ENCODE results near the gene ALPI.

Gene ALPI

DNA sequence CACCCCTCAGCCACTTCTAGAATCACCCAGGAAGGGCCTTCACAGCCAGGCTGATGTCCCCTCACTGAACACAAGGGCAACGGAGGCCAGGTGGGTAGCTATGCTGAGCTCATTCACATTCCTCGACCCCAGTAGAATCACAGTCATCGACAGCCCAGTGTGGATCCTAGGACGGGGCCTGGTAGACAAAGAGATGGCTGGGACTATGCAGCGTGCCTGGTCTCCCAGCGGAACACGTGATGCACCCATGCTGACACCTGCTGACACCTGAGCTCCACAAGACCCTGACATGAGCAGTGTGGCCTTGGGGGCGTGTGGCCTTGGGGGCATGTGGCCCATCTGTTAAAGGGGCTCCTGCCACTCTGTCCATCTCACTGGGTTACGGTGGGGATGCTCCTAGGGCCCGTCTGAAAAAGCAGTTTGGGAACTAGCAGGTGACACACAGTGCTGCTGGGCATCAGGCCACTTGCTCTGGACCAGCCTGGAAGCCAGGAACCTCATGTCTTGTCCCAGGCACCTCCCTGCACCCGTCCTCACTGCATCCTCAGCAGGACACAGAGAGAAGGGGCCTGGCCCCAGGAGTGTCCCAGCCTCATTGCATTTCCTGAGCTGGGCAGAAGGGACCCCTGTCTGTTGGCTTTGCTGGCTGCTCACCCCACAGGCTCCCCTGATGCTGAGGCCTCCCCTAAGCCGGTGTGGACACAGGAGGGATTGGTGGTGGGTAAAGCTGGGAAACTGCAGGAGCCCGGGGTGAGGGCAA lies 22.0 kb downstream of the ALPI start:
- Histone ChIP-seq H3K27me3 (replicated peaks; ENCODE audit: control insufficient read depth, insufficient read depth, low read length) (peaks cover 70% of the 10 kb centered on the region), H3K4me3 (ENCODE audit: low read length) (no peak overlapping the region), H3K9me3 (ENCODE audit: control insufficient read depth, low read length) (no peaks in the 10 kb centered on the region), H3K36me3 (ENCODE audit: control insufficient read depth, insufficient read depth, low read length, severe bottlenecking) (no peaks in the 10 kb centered on the region), H3K9ac (ENCODE audit: low read length) (no peak overlapping the region), H3K4me1 (ENCODE audit: control insufficient read depth, insufficient read depth, low read length) (no peaks in the 10 kb centered on the region)
- DNase-seq (ENCODE audit: low read depth), result no peak

GRCh38 chr2:232478571-232479340 lies 22.8 kb downstream of the ALPI start:
- Histone ChIP-seq H3K4me3 (ENCODE audit: low read length) (no peak overlapping the region), H3K27me3 (replicated peaks; ENCODE audit: control insufficient read depth, insufficient read depth, low read length) (peaks cover 69% of the 10 kb centered on the region), H3K9ac (ENCODE audit: low read length) (no peak overlapping the region), H3K4me1 (ENCODE audit: control insufficient read depth, insufficient read depth, low read length) (no peaks in the 10 kb centered on the region), H3K9me3 (ENCODE audit: control insufficient read depth, low read length) (no peaks in the 10 kb centered on the region), H3K36me3 (ENCODE audit: control insufficient read depth, insufficient read depth, low read length, severe bottlenecking) (no peaks in the 10 kb centered on the region)
- DNase-seq (ENCODE audit: low read depth), result no peak

DNA sequence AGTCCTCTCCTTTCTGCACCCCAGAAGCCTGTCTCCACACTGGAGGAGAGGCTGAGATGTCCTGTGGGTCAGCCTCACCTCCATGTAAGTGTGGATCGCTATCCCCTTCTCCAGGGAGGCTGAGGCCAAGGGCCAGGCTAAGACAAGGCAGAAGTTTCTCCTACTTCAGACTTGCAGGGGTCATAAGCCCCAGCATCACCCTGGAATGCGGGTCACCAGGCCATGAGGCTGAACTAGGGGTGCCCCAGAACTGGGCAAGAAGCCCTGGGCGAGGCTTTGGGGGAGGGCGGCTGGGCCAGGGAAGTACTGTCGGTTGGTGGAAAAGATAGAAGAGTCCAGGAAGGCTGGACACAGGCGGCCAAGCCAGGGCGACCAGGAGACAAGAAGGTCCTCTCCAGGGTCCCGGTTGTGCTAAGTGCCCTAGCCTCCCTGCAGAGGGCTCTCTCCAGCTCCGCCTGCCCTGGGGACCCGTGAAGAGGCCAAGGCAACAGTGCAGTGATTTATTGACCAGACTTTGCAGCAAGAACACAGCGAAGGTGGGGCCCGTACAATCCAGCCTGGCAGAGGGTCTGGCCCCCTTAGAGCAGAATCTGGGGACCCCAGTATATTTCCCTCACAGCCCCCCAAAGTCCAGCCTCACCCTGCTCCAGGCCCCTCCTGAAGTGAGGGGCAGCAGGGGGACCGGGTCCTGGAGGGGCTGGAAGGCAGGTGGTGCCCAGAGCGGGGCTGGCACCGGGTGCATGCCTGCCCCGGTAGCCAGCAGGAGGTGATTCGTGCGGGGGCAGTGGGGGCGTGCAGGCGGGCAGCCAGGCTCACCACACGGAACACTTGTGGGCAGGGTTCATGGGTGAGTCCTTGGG lies 23.6 kb downstream of the ALPI start:
- no peak for DNase-seq (ENCODE audit: low read depth)
- peaks cover 69% of the 10 kb centered on the region for H3K27me3 ChIP-seq (replicated peaks; ENCODE audit: control insufficient read depth, insufficient read depth, low read length)
- H3K36me3 ChIP-seq (ENCODE audit: control insufficient read depth, insufficient read depth, low read length, severe bottlenecking), result no peaks in the 10 kb centered on the region
- no peak overlapping the region for H3K4me3 ChIP-seq (ENCODE audit: low read length)
- H3K9me3 ChIP-seq (ENCODE audit: control insufficient read depth, low read length), result no peaks in the 10 kb centered on the region
- no peak overlapping the region for H3K9ac ChIP-seq (ENCODE audit: low read length)
- no peaks in the 10 kb centered on the region for H3K4me1 ChIP-seq (ENCODE audit: control insufficient read depth, insufficient read depth, low read length)

DNA sequence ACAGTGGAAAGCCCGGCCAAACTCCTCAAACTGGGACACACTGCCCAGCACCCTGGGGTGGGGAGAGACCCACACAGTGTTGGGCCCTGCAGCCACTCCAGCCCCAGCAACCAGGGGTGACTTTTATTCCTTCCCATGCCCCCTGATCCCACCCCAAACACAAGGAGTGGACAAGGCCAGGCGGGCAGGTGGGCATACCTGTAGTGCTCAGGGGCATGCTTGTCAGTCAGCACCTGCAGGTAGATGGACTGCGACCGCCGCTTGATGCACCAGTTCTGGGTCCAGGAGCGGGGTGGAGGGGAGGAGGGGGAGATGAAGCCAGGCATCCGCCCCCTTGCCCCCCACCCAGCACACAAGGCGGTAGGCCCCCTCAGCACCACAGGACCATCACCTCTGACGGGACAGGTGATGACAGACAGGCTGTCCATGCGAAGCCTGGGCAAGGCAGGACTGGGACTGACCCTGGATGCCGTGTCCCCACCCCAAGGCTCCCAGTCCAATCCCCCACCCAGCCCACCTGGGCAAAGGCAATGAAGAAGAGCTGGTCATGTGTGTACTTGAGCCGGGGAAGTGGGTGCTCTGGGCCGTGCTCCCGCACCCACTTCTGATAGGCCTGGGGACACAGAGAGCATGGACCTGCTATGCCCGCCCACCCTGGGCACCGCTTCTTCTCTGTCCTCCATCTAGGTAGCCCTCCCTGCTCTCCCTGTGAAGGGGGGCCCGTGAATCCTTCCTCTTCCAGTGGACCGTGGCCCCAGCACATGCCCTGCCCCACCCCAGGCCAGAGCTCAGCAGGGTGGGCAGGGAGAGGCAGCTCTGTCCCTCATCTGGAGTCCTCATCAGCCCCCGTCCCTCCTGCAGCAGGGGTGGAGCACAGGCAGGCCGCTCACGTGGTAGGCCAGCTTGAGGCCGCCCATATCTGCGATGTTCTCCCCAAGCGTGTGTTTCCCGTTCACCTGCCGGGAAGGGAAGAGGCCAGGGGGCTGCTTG lies 24.5 kb downstream of the ALPI start:
- H3K36me3 ChIP-seq (ENCODE audit: control insufficient read depth, insufficient read depth, low read length, severe bottlenecking), result no peaks in the 10 kb centered on the region

DNA sequence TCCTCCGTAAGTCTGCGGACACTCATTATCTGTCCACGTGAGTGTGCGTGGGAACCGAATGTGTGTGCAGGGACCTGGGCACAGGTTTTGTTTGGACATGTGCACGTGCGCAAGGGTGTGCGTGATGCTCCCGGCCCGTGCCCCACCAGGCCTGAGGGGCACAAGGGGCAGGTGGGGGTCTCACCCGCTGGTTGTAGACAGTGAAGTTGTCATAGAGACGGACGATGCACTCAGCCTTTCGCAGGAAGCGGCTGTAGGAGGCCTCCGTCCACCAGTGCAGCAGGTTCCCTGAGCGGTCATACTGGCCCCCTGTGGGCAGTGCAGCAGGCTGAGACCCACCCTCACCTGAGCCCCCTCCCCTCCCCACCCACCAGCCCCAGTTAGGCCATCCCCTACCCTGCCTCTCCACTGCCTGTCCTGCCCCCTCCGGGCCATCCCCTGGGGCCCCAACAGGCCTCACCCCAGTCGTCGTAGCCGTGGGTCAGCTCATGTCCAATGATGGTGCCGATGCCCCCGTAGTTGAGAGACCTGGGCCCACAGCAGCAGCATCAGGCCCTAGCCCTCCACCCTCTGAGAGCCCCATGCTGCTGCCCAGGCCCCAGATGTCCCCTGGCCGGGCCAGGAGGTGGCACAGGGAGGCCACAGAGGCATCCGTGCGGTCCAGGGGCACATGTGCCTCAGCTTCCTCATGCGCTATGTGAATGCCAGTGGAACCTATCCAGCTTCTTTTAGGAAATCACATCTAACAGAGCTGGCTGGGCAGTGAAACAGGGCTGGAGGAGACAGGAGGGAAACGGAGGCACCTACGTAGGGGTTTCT lies 25.6 kb downstream of the ALPI start:
- Histone ChIP-seq H3K9me3 (ENCODE audit: control insufficient read depth, low read length) (no peaks in the 10 kb centered on the region), H3K27me3 (replicated peaks; ENCODE audit: control insufficient read depth, insufficient read depth, low read length) (peaks cover 62% of the 10 kb centered on the region), H3K4me1 (ENCODE audit: control insufficient read depth, insufficient read depth, low read length) (no peaks in the 10 kb centered on the region), H3K9ac (ENCODE audit: low read length) (no peak overlapping the region), H3K4me3 (ENCODE audit: low read length) (no peak overlapping the region), H3K36me3 (ENCODE audit: control insufficient read depth, insufficient read depth, low read length, severe bottlenecking) (no peaks in the 10 kb centered on the region)
- no peak for DNase-seq (ENCODE audit: low read depth)

More for the DNA sequence above, 24.5 kb downstream of the ALPI start:
- Histone ChIP-seq H3K9me3 (ENCODE audit: control insufficient read depth, low read length) (no peaks in the 10 kb centered on the region), H3K4me1 (ENCODE audit: control insufficient read depth, insufficient read depth, low read length) (no peaks in the 10 kb centered on the region), H3K27me3 (replicated peaks; ENCODE audit: control insufficient read depth, insufficient read depth, low read length) (peaks cover 70% of the 10 kb centered on the region), H3K4me3 (ENCODE audit: low read length) (no peak overlapping the region), H3K9ac (ENCODE audit: low read length) (no peak overlapping the region)
- DNase-seq (ENCODE audit: low read depth), result no peak

DNA sequence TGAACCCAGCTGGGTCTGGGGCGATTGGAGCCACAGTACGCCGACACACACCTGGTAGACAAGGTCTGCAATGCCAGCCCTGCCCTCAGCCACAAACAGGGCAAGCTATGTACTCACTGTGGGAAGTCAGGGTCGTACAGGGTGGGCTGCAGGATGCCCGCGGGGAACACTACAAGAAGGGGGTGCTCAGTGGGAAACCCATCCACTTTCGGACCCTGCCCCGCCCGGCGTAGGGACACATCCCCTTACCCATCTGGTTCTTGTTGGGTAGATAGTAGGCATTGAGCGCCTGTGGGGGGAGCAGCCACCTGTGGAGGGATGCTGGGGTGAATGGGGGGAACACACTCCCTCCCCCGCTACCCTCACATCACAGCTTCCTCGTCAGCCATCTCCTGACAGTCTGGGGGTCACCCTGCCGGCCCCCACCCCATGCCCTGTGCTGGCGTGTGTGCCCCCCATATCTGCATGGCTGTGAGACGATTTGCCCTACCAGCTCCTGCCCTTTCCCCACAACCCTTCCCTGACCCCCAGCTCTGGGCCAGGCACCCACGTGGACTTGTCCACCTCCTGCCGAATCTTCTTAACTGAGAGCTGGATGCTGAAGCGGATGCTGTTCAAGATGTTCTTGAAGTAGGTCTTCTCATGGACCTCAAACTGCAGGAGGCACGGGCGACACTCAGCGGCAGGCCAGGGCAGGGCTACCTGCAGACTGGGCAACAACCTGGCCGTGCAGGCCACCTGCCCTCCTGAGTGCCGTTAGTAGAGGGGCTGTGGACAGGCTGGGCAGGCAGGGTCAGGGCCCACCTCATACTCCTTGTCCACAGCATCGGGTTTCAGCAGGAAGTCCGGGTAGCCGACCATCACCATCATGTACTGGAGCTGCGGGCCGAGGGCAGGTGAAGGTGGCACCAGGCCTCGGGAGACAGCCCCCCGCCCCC lies 26.6 kb downstream of the ALPI start:
- Histone ChIP-seq H3K27me3 (replicated peaks; ENCODE audit: control insufficient read depth, insufficient read depth, low read length) (peaks cover 62% of the 10 kb centered on the region), H3K4me3 (ENCODE audit: low read length) (no peak overlapping the region), H3K4me1 (ENCODE audit: control insufficient read depth, insufficient read depth, low read length) (no peaks in the 10 kb centered on the region), H3K9me3 (ENCODE audit: control insufficient read depth, low read length) (no peaks in the 10 kb centered on the region), H3K36me3 (ENCODE audit: control insufficient read depth, insufficient read depth, low read length, severe bottlenecking) (no peaks in the 10 kb centered on the region), H3K9ac (ENCODE audit: low read length) (no peak overlapping the region)
- no peak for DNase-seq (ENCODE audit: low read depth)

DNA sequence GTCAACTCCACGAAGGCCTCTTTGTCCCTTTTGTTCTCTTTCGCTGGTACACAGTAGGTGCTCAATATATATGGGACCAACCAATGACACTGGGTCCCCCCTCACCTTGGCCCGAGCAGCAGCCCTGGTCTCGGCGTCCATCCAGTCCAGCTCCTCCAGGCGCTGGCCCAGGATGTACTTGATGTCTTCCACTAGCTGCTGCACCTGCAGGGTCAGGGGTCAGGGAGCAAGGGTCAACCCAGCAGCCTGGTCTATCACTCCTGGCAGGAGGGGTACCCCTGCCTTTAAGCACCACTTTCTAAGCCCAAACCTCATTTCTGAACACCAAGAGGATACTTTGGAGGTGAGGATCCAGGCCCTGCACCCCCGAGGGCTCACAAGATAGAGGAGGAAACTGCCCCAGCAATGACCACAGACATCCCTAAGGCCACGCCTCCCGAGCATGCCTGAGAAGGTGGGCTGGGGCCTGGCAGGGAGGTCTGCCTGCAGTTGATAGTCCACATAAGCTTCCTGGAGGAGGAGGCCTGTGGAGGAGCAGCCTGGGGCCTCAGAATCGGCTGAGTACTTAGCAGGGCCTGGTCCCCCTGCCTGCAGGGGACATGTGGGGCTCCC lies 27.5 kb downstream of the ALPI start:
- DNase-seq (ENCODE audit: low read depth), result no peak
- peaks cover 65% of the 10 kb centered on the region for H3K27me3 ChIP-seq (replicated peaks; ENCODE audit: control insufficient read depth, insufficient read depth, low read length)
- no peaks in the 10 kb centered on the region for H3K4me1 ChIP-seq (ENCODE audit: control insufficient read depth, insufficient read depth, low read length)
- H3K9ac ChIP-seq (ENCODE audit: low read length), result no peak overlapping the region
- H3K9me3 ChIP-seq (ENCODE audit: control insufficient read depth, low read length), result no peaks in the 10 kb centered on the region
- no peaks in the 10 kb centered on the region for H3K36me3 ChIP-seq (ENCODE audit: control insufficient read depth, insufficient read depth, low read length, severe bottlenecking)
- H3K4me3 ChIP-seq (ENCODE audit: low read length), result no peak overlapping the region

DNA sequence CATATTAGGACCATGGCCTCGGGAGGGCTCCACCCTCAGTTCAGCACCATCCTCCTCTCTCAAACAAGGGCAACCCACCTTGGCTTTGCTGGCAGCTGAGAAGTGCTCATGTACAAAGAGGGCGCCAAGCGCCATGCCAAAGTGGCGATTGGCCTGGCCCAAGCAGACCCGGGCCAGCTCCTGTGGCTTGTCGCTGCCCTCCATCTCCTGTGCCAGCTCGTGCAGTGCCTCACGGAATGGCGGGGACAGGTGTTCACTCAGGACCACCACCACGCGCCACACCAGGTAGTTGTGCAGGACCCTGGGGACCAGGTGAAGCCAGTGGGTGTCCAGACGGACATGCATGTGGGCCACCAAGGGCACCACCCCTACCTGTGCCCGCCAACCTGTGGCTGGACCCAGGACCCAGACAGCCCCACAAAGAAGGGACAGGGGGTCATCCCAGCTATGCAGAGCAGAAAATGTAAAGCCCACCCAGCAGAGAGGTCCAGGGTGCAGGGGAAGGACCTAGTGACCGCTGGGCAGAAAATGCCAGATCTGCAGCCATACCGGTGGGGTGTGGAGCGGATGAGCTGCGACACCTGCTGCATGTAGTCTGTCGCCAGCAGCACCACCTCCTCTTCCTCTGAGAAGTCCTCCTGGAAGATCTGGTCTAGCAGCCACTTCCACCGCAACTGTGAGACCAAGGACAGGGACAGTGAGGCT lies 28.1 kb downstream of the ALPI start:
- H3K4me3 ChIP-seq (ENCODE audit: low read length), result no peak overlapping the region
- H3K36me3 ChIP-seq (ENCODE audit: control insufficient read depth, insufficient read depth, low read length, severe bottlenecking), result no peaks in the 10 kb centered on the region
- H3K9ac ChIP-seq (ENCODE audit: low read length), result no peak overlapping the region
- H3K9me3 ChIP-seq (ENCODE audit: control insufficient read depth, low read length), result no peaks in the 10 kb centered on the region
- DNase-seq (ENCODE audit: low read depth), result no peak
- H3K4me1 ChIP-seq (ENCODE audit: control insufficient read depth, insufficient read depth, low read length), result no peaks in the 10 kb centered on the region
- H3K27me3 ChIP-seq (replicated peaks; ENCODE audit: control insufficient read depth, insufficient read depth, low read length), result peaks cover 69% of the 10 kb centered on the region
